Stimulated activated CD4-positive, alpha-beta T cell treated with anti-CD3 and anti-CD28 coated beads, TNF-alpha, amount 100 ng/mL, for 48 hours (primary cell): ENCODE results near the gene ALDOA.

ENCODE experiments used
- DNase-seq, 3 donors: peaks; one replicate each; pipeline ENCODE4 v3.0.0-alpha.2; 2020; ENCODE audit warnings: low read depth in 3 of 3

ALDOA gene

GRCh38 chr16:30069611-30070462, 4.3 kb downstream of the ALDOA start:
- DNase-seq = no peak

GRCh38 chr16:30070490-30070889, 4.9 kb downstream of the ALDOA start:
- DNase-seq = no peak

- peak; percentile 71 to 90 (median 86) for DNase-seq
These were observed 10.1 kb downstream of the ALDOA start, which contains the start of gene PPP4C for GRCh38 chr16:30075503-30076275. Gene PPP4C, plus strand, starts transcription at chr16:30075994. Its CDS starts 384 bp downstream, at chr16:30076378.

- DNase-seq = no peak
These were observed 10.8 kb downstream of the ALDOA start for GRCh38 chr16:30076276-30076791.

DNA sequence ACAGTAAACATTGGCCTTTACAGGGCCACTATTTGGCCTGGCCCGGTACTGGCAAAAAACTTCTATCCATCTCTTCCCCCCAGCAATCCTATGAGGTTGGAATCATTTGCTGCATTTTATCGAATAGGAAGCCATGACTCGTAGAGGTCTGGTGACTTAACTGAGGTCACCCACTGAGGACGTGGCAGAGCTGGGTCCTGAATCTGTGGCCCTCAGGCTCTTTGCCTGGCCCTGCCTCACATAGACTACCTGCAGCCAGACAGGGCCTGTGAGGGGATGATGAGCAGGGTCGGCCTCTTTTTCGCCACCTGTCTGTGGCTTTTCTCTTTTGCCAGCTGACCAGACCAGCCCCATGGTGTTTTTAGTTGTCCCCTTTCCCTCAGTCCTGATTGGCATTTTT, 12.1 kb downstream of the ALDOA start:
- DNase-seq = no peak

- no peak for DNase-seq
These were observed 13.2 kb downstream of the ALDOA start for GRCh38 chr16:30078744-30079143.

- DNase-seq = no peak
These were observed 13.9 kb downstream of the ALDOA start for GRCh38 chr16:30079480-30079879.

- no peak for DNase-seq
These were observed 17.1 kb downstream of the ALDOA start for GRCh38 chr16:30082545-30083090.

GRCh38 chr16:30083216-30084055, 17.9 kb downstream of the ALDOA start:
- DNase-seq = no peak

DNA sequence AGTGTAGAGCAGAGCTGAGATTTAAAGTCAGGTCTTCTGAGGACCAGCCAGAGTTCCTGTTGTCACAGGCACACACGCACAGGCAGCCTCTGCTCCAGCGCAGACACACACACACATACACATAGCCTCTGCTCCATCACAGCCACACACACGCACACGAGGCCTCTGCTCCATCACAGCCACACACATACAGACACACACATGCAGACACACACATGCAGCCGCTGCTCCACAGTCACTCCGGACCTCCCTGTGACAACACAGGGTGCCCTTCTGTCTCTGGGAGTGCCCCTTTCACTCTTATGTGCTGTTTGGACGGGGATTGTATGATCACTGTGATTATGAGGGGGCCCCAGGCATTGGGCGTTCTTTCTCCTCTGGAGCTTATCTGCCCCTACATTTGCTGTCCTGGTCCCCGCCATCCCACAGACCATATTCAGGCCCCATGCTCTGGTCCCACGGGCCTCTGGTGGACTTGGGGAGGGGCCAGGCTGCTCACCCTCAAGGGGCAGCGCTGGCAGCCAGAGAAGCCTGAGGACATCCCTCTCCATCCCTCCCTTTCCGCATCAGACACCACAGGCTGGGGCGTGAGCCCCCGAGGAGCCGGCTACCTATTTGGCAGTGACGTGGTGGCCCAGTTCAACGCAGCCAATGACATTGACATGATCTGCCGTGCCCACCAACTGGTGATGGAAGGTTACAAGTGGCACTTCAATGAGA, 18.7 kb downstream of the ALDOA start:
- no peak for DNase-seq

- no peak for DNase-seq
These were observed 19.2 kb downstream of the ALDOA start for GRCh38 chr16:30084816-30085159.

GRCh38 chr16:30085247-30085646, 19.7 kb downstream of the ALDOA start:
- DNase-seq = no peak

- no peak for DNase-seq
These were observed 20.3 kb downstream of the ALDOA start for GRCh38 chr16:30085820-30086219.

DNA sequence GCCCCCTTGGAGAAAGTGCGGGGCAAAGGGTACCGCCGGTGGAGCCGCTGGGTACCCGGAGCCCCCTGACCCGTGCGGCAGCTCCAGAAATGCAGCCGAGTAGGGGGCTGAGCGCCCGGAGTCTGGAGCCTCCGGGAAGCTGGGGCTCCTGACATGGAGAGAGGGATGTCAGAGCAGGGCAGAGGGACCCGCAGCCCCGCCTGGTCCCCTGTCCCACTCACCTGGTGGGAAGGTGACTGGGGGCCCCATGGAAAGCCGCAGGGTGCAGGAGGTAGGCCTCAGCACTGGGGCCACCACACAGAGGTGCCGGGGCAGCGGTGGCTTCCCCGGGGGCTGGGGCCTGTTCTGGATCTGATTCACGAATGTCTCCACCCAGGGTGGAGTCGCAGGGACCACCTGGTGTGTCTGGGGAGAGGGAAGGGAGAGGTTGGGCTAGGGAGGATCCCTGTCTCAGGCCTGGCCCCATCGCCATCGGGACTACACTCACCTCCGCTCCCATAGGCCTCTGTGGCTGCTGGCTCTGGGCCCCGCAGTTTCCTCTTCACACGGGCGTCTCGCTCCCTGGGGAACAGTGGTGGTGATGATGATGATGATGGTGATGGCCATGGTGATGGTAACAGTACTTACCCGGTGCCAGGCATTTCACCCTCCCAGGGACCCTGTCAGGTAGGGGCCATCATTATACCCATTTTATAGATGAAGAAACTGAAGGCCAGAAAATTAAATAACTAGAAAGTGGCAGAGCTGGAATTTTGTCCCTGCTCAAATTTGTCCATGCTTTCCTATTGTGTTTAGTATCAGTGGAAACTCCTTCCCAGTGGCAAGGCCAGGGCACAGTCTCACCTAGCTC, 21.0 kb downstream of the ALDOA start:
- DNase-seq = no peak

DNA sequence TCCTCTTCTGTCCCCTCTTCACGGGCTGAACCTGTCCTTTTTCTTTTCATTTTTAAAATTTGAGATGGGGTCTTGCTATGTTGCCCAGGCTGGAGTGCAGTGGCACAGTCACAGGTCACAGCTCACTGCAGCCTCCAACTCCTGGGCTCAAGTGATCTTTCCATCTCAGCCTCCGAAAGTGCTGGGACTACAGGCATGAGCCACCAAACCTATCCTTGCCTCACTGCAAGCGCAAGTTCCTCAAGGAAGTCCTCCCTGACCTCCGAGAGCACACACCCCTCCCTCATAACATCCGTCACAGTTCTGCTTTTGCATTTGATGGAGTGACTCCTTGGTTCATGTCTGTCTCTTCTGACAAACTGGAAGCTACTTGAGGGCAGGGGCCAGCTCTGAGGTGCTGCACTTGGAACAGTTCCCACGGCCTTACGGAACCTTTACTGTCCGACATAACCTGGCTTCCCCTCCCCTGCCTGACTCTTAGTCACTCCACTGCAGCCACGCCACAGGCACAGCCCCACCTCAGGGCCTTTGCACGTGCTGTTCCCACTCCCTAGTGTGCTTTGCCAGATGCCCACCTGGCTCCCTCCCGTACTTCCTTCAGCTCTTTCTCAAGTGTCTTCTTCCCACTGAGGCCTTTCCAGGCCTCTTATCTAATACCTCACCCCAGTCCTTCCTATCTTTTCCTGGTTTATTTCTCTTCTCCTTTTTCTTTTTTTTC, 21.8 kb downstream of the ALDOA start:
- no peak for DNase-seq

DNA sequence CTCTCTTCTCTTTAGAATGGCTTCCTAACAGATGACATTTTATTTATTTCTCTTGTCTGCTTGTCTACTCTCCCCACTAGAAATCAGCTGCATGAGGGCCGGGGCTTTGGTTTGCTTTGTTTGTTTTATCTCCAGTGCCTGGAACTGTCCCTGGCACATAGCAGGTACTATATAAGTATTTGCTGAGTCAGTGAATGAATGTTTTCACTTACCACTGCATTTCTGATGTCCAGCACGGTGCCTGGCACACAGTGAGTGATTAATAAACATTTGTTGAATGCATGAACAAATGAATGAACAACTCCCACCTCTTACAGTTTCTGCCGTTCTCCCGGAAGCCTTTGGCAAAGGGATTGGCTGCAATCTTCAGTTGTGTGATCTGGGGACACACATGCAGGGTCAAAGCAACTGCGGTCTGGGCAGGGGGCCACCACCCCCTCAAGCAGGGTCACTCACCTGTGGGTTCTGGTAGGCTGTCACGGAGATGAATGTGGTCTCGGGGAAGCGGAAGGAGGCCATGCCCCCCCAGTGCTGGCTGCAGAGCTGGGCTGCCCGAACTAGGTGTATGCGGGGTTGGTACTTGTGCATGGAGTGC, 22.8 kb downstream of the ALDOA start:
- no peak for DNase-seq

GRCh38 chr16:30088832-30089624, 23.5 kb downstream of the ALDOA start:
- no peak for DNase-seq
